GM12878 (cell line): Measurements from ENCODE around the gene SLC17A7. TPM values are rescaled to one million over a fixed set of nuclear protein-coding genes. Genes with fewer than 3 reads are reported as not detected.
A peak's percentile ranks its signal among the peaks of the same experiment; 100 is the strongest.

Source experiments
- ATAC-seq: fragments of 200-7000 bp; cut with Tn5 transposase; 3 replicates; pipeline ENCODE4 v1.9.1; 2020; ENCODE audit warnings: mild to moderate bottlenecking, moderate library complexity
- BruUV-seq: library from RNA; stranded (reverse); fragments of 400-500 nt; replicated peaks from 2 replicates; lab custom pipeline; 2021; lab: Mats Ljungman, UMichigan
- CTCF ChIA-PET: fragments of 300-600 bp; sonication (Branson Sonifier 250); formaldehyde crosslinking; extraction: SDS; loops from one replicate; lab custom pipeline; 2021; ENCODE audit warnings: inconsistent platforms; lab: Yijun Ruan, JAX
- POLR2A ChIA-PET: fragments of 350-600 bp; formaldehyde crosslinking; extraction: SDS; loops from one replicate; lab custom pipeline; 2021; ENCODE audit warnings: inconsistent platforms; lab: Charles Lee
- RAD21 ChIA-PET: fragments of 300-600 bp; sonication (Branson Sonifier 250); formaldehyde crosslinking; loops from one replicate; lab custom pipeline; 2023; ENCODE audit warnings: antibody characterized with exemption; ENCODE audit not compliant: unreplicated experiment; lab: Charles Lee
- SMC1A ChIA-PET: fragments of 300-600 bp; sonication (Branson Sonifier 250); formaldehyde crosslinking; loops from one replicate; lab custom pipeline; 2023; ENCODE audit not compliant: unreplicated experiment, uncharacterized antibody; lab: Charles Lee
- DNase-seq: peaks from one replicate; pipeline ENCODE4 v3.0.0-alpha.2; 2011; ENCODE audit warnings: low read depth, low spot score
- FAIRE-seq: peaks from 3 replicates; lab custom pipeline; 2011; peaks lifted over from hg19 to GRCh38; lab: Jason Lieb, UNC
- H2AFZ ChIP-seq: 2 replicates; pipeline ENCODE4 v1.6.0; 2011; ENCODE audit warnings: low read depth, low read length, control low read depth; ENCODE audit not compliant: control insufficient read depth
- H3K27ac ChIP-seq: 2 replicates; pipeline ENCODE4 v1.5.1; 2011; ENCODE audit warnings: control low read depth; ENCODE audit not compliant: control insufficient read depth, insufficient read depth
- H3K27me3 ChIP-seq, 2 experiments: replicated peaks in 1 of 2; 2 replicates each; pipeline versions ENCODE4 v1.6.0 to v1.6.1; 2011; ENCODE audit warnings: low read length in 1 of 2; ENCODE audit not compliant: control insufficient read depth in 2 of 2, insufficient read depth in 2 of 2
- H3K36me3 ChIP-seq, 2 experiments: 2 replicates each; pipeline ENCODE4 v1.5.1; 2011; ENCODE audit warnings: low read length in 1 of 2; ENCODE audit not compliant: control insufficient read depth in 2 of 2, insufficient read depth in 2 of 2
- H3K4me1 ChIP-seq: 2 replicates; pipeline ENCODE4 v1.6.1; 2011; ENCODE audit warnings: mild to moderate bottlenecking, low read length, moderate library complexity, mixed read lengths; ENCODE audit not compliant: control insufficient read depth, insufficient read depth
- H3K4me2 ChIP-seq: 2 replicates; pipeline ENCODE4 v1.6.0; 2011; ENCODE audit warnings: control low read depth; ENCODE audit not compliant: control insufficient read depth, insufficient read depth
- H3K4me3 ChIP-seq: fragments of 200-600 bp; sonication (generic); 2 replicates; pipeline ENCODE4 v1.5.1; 2016
- H3K79me2 ChIP-seq: 2 replicates; pipeline ENCODE4 v1.6.0; 2011; ENCODE audit warnings: low read length; ENCODE audit not compliant: control insufficient read depth, insufficient read depth
- H3K9ac ChIP-seq: 2 replicates; pipeline ENCODE4 v1.8.0; 2011; ENCODE audit warnings: low read length, control low read depth, mixed read lengths; ENCODE audit not compliant: control insufficient read depth, insufficient read depth
- H3K9me3 ChIP-seq: replicated peaks from 3 replicates; pipeline ENCODE4 v1.5.1; 2011; ENCODE audit warnings: mild to moderate bottlenecking, low read length; ENCODE audit not compliant: control insufficient read depth, insufficient read depth
- H4K20me1 ChIP-seq: 2 replicates; pipeline ENCODE4 v1.6.0; 2011; ENCODE audit not compliant: control insufficient read depth, insufficient read depth
- ATF7 ChIP-seq: fragments of 450-650 bp; IDR thresholded peaks from 2 replicates; pipeline ENCODE4 v1.6.1; 2016; ENCODE audit warnings: low read depth, mild to moderate bottlenecking
- BMI1 ChIP-seq: fragments of 450-650 bp; IDR thresholded peaks from 2 replicates; pipeline ENCODE4 v1.6.1; 2016; ENCODE audit warnings: mild to moderate bottlenecking, moderate library complexity, borderline replicate concordance
- BRCA1 ChIP-seq: IDR thresholded peaks from 2 replicates; pipeline ENCODE4 v1.6.1; 2011; ENCODE audit warnings: low read depth, low read length, improper control_type of control experiment
- EGR1 ChIP-seq, 2 experiments: IDR thresholded peaks; 1 replicate in 1 of 2; 2 replicates in 1 of 2; pipeline ENCODE4 v1.6.1; 2011 to 2012; ENCODE audit warnings: low read depth in 2 of 2, low read length in 2 of 2, borderline replicate concordance in 1 of 2, mild to moderate bottlenecking in 1 of 2, moderate library complexity in 1 of 2
- GABPA ChIP-seq: IDR thresholded peaks from 2 replicates; pipeline ENCODE4 v1.6.1; 2014; ENCODE audit warnings: antibody characterized with exemption, low read depth, mild to moderate bottlenecking, inconsistent platforms
- IKZF2 ChIP-seq, 2 experiments: fragments of 450-650 bp; IDR thresholded peaks; 2 replicates each; pipeline ENCODE4 v1.6.1; 2017; ENCODE audit warnings: mild to moderate bottlenecking in 2 of 2, moderate library complexity in 2 of 2
- IRF3 ChIP-seq: fragments of 450-650 bp; IDR thresholded peaks from 2 replicates; pipeline ENCODE4 v1.6.1; 2014; ENCODE audit warnings: mild to moderate bottlenecking
- IRF5 ChIP-seq: fragments of 450-650 bp; IDR thresholded peaks from 2 replicates; pipeline ENCODE4 v1.6.1; 2017; ENCODE audit warnings: borderline replicate concordance
- JUNB ChIP-seq: IDR thresholded peaks from 2 replicates; pipeline ENCODE4 v1.6.1; 2016; ENCODE audit warnings: antibody characterized with exemption, mild to moderate bottlenecking
- NFIC ChIP-seq: IDR thresholded peaks from 2 replicates; pipeline ENCODE4 v1.6.1; 2012; ENCODE audit warnings: low read depth, mild to moderate bottlenecking, inconsistent platforms, low read length, moderate library complexity
- NFYA ChIP-seq: IDR thresholded peaks from 2 replicates; pipeline ENCODE4 v1.6.1; 2011; ENCODE audit warnings: low read depth, mild to moderate bottlenecking, low read length, improper control_type of control experiment, borderline replicate concordance
- NRF1 ChIP-seq: conservative IDR thresholded peaks from 2 replicates; pipeline ENCODE4 v1.6.1; 2011; ENCODE audit warnings: mild to moderate bottlenecking, low read depth, low read length, improper control_type of control experiment
- POLR2AphosphoS5 ChIP-seq: IDR thresholded peaks from 2 replicates; pipeline ENCODE4 v1.6.1; 2011; ENCODE audit warnings: mild to moderate bottlenecking, low read length, inconsistent platforms
- POU2F2 ChIP-seq: IDR thresholded peaks from 3 replicates; pipeline ENCODE4 v1.6.1; 2011; ENCODE audit warnings: low read depth, mild to moderate bottlenecking, low read length, borderline replicate concordance
- RB1 ChIP-seq: fragments of 450-650 bp; formaldehyde crosslinking; IDR thresholded peaks from 2 replicates; pipeline ENCODE4 v1.6.1; 2017; ENCODE audit warnings: mild to moderate bottlenecking, borderline replicate concordance
- SIX5 ChIP-seq: IDR thresholded peaks from 2 replicates; pipeline ENCODE4 v1.6.1; 2011; ENCODE audit warnings: mild to moderate bottlenecking, low read depth, low read length, moderate library complexity; ENCODE audit not compliant: severe bottlenecking
- TBL1XR1 ChIP-seq: IDR thresholded peaks from 2 replicates; pipeline ENCODE4 v1.6.1; 2012; ENCODE audit warnings: low read depth, low read length, improper control_type of control experiment
- ZZZ3 ChIP-seq: IDR thresholded peaks from 2 replicates; pipeline ENCODE4 v1.6.1; 2011; ENCODE audit warnings: low read depth; ENCODE audit not compliant: control insufficient read depth, insufficient read length
- WGBS: methylation state at CpG from one replicate; pipeline ENCODE4 v1.1.6; 2016; ENCODE audit warnings: low lambda C conversion rate; ENCODE audit not compliant: insufficient replicate concordance, insufficient coverage; ENCODE audit errors: missing lambda C conversion rate; 5-methylcytosine and 5-hydroxymethylcytosine counted together
- in situ Hi-C: fragments of 300-500 bp; cut with MboI; formaldehyde crosslinking; loops from 9 replicates; pipeline ENCODE4 v1.14.3; 2018; ENCODE audit warnings: mixed read lengths
- intact Hi-C: fragments of 100-400 bp; cut with micrococcal nuclease; formaldehyde crosslinking; loops from one replicate; pipeline ENCODE4 v1.14.2; 2022; ENCODE audit not compliant: unreplicated experiment
- polyA plus RNA-seq, 11 experiments: library from polyadenylated mRNA; depleted of rRNA in 4 of 11; unstranded in 6 of 11; stranded (reverse) in 5 of 11; fragments of >200 nt; fragmentation: Nextera tagmentation in 4 of 11; fragmentation: Illumina TruSeq in 1 of 11; extraction: Ambion mirVana in 4 of 11; extraction: Trizol in 1 of 11; gene quantifications; 1 replicate in 1 of 11; 2 replicates in 10 of 11; pipeline versions ENCODE4 v1.2.1 to v1.2.3, GENCODE V29; 2011 to 2016; ENCODE audit warnings: inconsistent platforms in 2 of 11, missing spikeins in 2 of 11, low read depth in 1 of 11
- total RNA-seq, 4 experiments: library from RNA; depleted of rRNA in 3 of 4; stranded (reverse); fragments of >200 nt in 3 of 4; fragmentation: Illumina TruSeq in 1 of 4; extraction: Trizol in 1 of 4; gene quantifications; 2 replicates each; pipeline versions ENCODE4 v1.2.1 to v1.2.3, GENCODE V29; 2013 to 2021

The SLC17A7 gene
- total and polyA plus RNA-seq, 10 of the 15 experiments (the other 5 are each of a cell fraction or from before 2014, with no cell fraction given): 0.03 to 0.24 (median 0.06) TPM; not detected in 6

- no peak for ATAC-seq
- CTCF ChIA-PET: no interaction called here
These were observed 24.0 kb upstream of the SLC17A7 start for GRCh38 chr19:49465371-49465770.

GRCh38 chr19:49463960-49464740 lies 22.8 kb upstream of the SLC17A7 start:
- BruUV-seq: no TSS peak
- no peaks in the 10 kb centered on the region for H4K20me1 ChIP-seq
- H3K4me1 ChIP-seq: peaks cover 13% of the 10 kb centered on the region
- no peak overlapping the region for H3K4me2 ChIP-seq
- SMC1A ChIA-PET: no interaction called here
- WGBS: 94% methylated on average over 34 of the region's 39 CpGs
- H3K9me3 ChIP-seq: no peaks in the 10 kb centered on the region
- POLR2A ChIA-PET: no interaction called here
- H3K27ac ChIP-seq: no peak overlapping the region
- H3K4me3 ChIP-seq: no peak overlapping the region
- CTCF ChIA-PET: no interaction called here
- RAD21 ChIA-PET: no interaction called here
- in situ Hi-C loops (no loop called here), intact Hi-C loops (no loop called here)
- no peak overlapping the region for H2AFZ ChIP-seq
- no peaks in the 10 kb centered on the region for H3K27me3 ChIP-seq
- H3K9ac ChIP-seq: no peak overlapping the region
- H3K79me2 ChIP-seq: no peaks in the 10 kb centered on the region
- FAIRE-seq (no peak), DNase-seq (no peak), ATAC-seq (no peak)
- H3K36me3 ChIP-seq: peaks cover 2 to 7% of the 10 kb centered on the region in 2 experiments; a peak in 3 of 4 replicates
- TF ChIP-seq NRF1 (no peak), IRF3 (no peak), ZZZ3 (no peak), POU2F2 (no peak), BMI1 (no peak), RB1 (no peak), TBL1XR1 (no peak), IKZF2 (IDR thresholded peaks at IDR 0.05) (no peak), POLR2AphosphoS5 (no peak), JUNB (no peak), IRF5 (no peak), EGR1 (IDR thresholded peaks at IDR 0.05; ENCODE audit: borderline replicate concordance in 1 of 2, low read depth in 2 of 2, low read length in 2 of 2) (no peak), BRCA1 (no peak), NFIC (no peak)

More at GRCh38 chr19:49465371-49465770, 24.0 kb upstream of the SLC17A7 start:
- Histone ChIP-seq H3K4me1 (peaks cover 20% of the 10 kb centered on the region), H4K20me1 (no peaks in the 10 kb centered on the region), H3K79me2 (no peaks in the 10 kb centered on the region), H3K27ac (no peak overlapping the region), H3K9ac (no peak overlapping the region), H3K9me3 (no peaks in the 10 kb centered on the region), H3K4me3 (no peak overlapping the region), H3K4me2 (no peak overlapping the region), H2AFZ (no peak overlapping the region), H3K27me3 (no peaks in the 10 kb centered on the region), H3K36me3 (peaks cover 2 to 4% of the 10 kb centered on the region in 2 experiments; a peak in 3 of 4 replicates)
- FAIRE-seq: no peak
- ChIA-PET POLR2A (no interaction called here), RAD21 (no interaction called here), SMC1A (no interaction called here)
- TF ChIP-seq SIX5 (peak; percentile 19), ATF7 (no peak), NFYA (no peak), GABPA (no peak)
- 93% methylated on average over 3 of the region's 3 CpGs for WGBS
- in situ Hi-C loops: no loop called here
- intact Hi-C loops: no loop called here
- no TSS peak for BruUV-seq
- DNase-seq: no peak
